ENCODE results near the gene FABP6.
A peak's percentile ranks its signal among the peaks of the same experiment; 100 is the strongest.
"Not testable (repeated sequence)": the region's sequence is repeated elsewhere in the genome, so short reads cannot be mapped to it uniquely, and the experiment has no call there.

FABP6 gene

GRCh38 chr5:160229190-160229742, at the start of gene FABP6:
FABP6 (plus strand) TSS chr5:160229506; CDS start chr5:160229558, 52 bp downstream.
- no peak for DNase-seq (ENCODE audit: low read depth in 4 of 4, low spot score in 1 of 4)

- DNase-seq (ENCODE audit: low read depth in 4 of 4, low spot score in 1 of 4): no peak
These were observed 48.4 kb upstream of the FABP6 start for GRCh38 chr5:160180931-160181330.

GRCh38 chr5:160181965-160182622, 47.2 kb upstream of the FABP6 start:
- no peak for DNase-seq (ENCODE audit: low read depth in 4 of 4, low spot score in 1 of 4)

- no peak for DNase-seq (ENCODE audit: low read depth in 4 of 4, low spot score in 1 of 4)
These were observed 46.2 kb upstream of the FABP6 start for GRCh38 chr5:160183075-160183474.

- no peak for DNase-seq (ENCODE audit: low read depth in 4 of 4, low spot score in 1 of 4)
These were observed 43.5 kb upstream of the FABP6 start for GRCh38 chr5:160185626-160186360.

- no peak for DNase-seq (ENCODE audit: low read depth in 4 of 4, low spot score in 1 of 4)
These were observed 42.8 kb upstream of the FABP6 start for GRCh38 chr5:160186480-160186879.

- DNase-seq (ENCODE audit: low read depth in 4 of 4, low spot score in 1 of 4): no peak
These were observed 42.2 kb upstream of the FABP6 start for GRCh38 chr5:160187091-160187490.

GRCh38 chr5:160188141-160189015, 40.9 kb upstream of the FABP6 start:
- DNase-seq (ENCODE audit: low read depth in 4 of 4, low spot score in 1 of 4): no peak

GRCh38 chr5:160192424-160192823, 36.9 kb upstream of the FABP6 start:
- no peak for DNase-seq (ENCODE audit: low read depth in 4 of 4, low spot score in 1 of 4)

GRCh38 chr5:160193076-160193475, 36.2 kb upstream of the FABP6 start:
- not testable (repeated sequence) for DNase-seq (ENCODE audit: low read depth in 4 of 4, low spot score in 1 of 4)

GRCh38 chr5:160193790-160194189, 35.5 kb upstream of the FABP6 start:
- DNase-seq (ENCODE audit: low read depth in 4 of 4, low spot score in 1 of 4): not testable (repeated sequence)

GRCh38 chr5:160197341-160198144, 31.8 kb upstream of the FABP6 start:
- DNase-seq (ENCODE audit: low read depth in 4 of 4, low spot score in 1 of 4): no peak

- DNase-seq (ENCODE audit: low read depth in 4 of 4, low spot score in 1 of 4): no peak
These were observed 31.2 kb upstream of the FABP6 start for GRCh38 chr5:160198146-160198545.

- DNase-seq (ENCODE audit: low read depth in 4 of 4, low spot score in 1 of 4): no peak
These were observed 30.4 kb upstream of the FABP6 start for GRCh38 chr5:160198841-160199409.

- DNase-seq (ENCODE audit: low read depth in 4 of 4, low spot score in 1 of 4): peak; percentile 58 to 68 (median 60)
These were observed 29.8 kb upstream of the FABP6 start for GRCh38 chr5:160199410-160199911.

GRCh38 chr5:160207061-160207460, 22.2 kb upstream of the FABP6 start:
- DNase-seq (ENCODE audit: low read depth in 4 of 4, low spot score in 1 of 4): no peak

- DNase-seq (ENCODE audit: low read depth in 4 of 4, low spot score in 1 of 4): no peak
These were observed 19.4 kb upstream of the FABP6 start for GRCh38 chr5:160209917-160210316.

- DNase-seq (ENCODE audit: low read depth in 4 of 4, low spot score in 1 of 4): no peak
These were observed 18.7 kb upstream of the FABP6 start for GRCh38 chr5:160210606-160211005.

GRCh38 chr5:160211352-160211751, 18.0 kb upstream of the FABP6 start:
- DNase-seq (ENCODE audit: low read depth in 4 of 4, low spot score in 1 of 4): no peak

GRCh38 chr5:160213537-160213936, 15.8 kb upstream of the FABP6 start:
- DNase-seq (ENCODE audit: low read depth in 4 of 4, low spot score in 1 of 4): no peak

All from stimulated activated CD4-positive, alpha-beta T cell treated with anti-CD3 and anti-CD28 coated beads, Interleukin-1b, Interleukin-23, amount 100 ng/mL, for 24 hours (primary cell).